HEK293 (cell line): ENCODE measurements around the gene LAMC3.

Source experiments
- ZBTB11 ChIP-seq: fragments of 450-650 bp; formaldehyde crosslinking; conservative IDR thresholded peaks from 2 replicates; pipeline ENCODE4 v1.5.1; 2016; ENCODE audit warnings: low read depth, missing biosample characterization, missing genetic modification characterization
- ZNF23 ChIP-seq: fragments of 450-650 bp; formaldehyde crosslinking; IDR thresholded peaks from 2 replicates; pipeline ENCODE4 v1.5.1; 2016; ENCODE audit warnings: missing biosample characterization, missing genetic modification characterization, borderline replicate concordance

- TF ChIP-seq ZBTB11 (tag by site-specific recombination) (no peak), ZNF23 (tag by site-specific recombination) (no peak)
These were observed 45.1 kb upstream of the LAMC3 start for GRCh38 chr9:130963916-130964315.
